CD14-positive monocyte (primary cell): ENCODE results near the gene ELF5. TPM values are rescaled to one million over a fixed set of nuclear protein-coding genes. Genes with fewer than 3 reads are reported as not detected.

Experiments used
- DNase-seq, 3 donors: peaks; one replicate each; pipeline ENCODE4 v3.0.0-alpha.2; 2011 to 2022
- H2AFZ ChIP-seq: 2 replicates; pipeline ENCODE4 v1.6.0; 2012; ENCODE audit warnings: mild to moderate bottlenecking, low read depth, low read length, inconsistent platforms; ENCODE audit not compliant: insufficient read depth, poor library complexity, severe bottlenecking
- H3K27ac ChIP-seq, 2 donors: 1 replicate in 1 of 2; 2 replicates in 1 of 2; pipeline ENCODE4 v1.5.1; 2012 to 2013; ENCODE audit warnings: low read length in 2 of 2, control low read depth in 1 of 2, inconsistent platforms in 1 of 2, low read depth in 1 of 2, mild to moderate bottlenecking in 1 of 2
- H3K27me3 ChIP-seq, 2 donors: one replicate each; pipeline versions ENCODE4 v1.6.0 to v1.6.1; 2011 to 2013; ENCODE audit warnings: low read length in 2 of 2; ENCODE audit not compliant: control insufficient read depth in 2 of 2, insufficient read depth in 2 of 2
- H3K36me3 ChIP-seq, 2 donors: replicated peaks in 1 of 2; 1 replicate in 1 of 2; 2 replicates in 1 of 2; pipeline versions ENCODE4 v1.5.1 to v1.6.1; 2012 to 2013; ENCODE audit warnings: low read length in 2 of 2, control low read depth in 1 of 2, inconsistent platforms in 1 of 2, mild to moderate bottlenecking in 1 of 2; ENCODE audit not compliant: insufficient read depth in 2 of 2, control insufficient read depth in 1 of 2
- H3K4me1 ChIP-seq, 2 donors: 1 replicate in 1 of 2; 2 replicates in 1 of 2; pipeline versions ENCODE4 v1.5.1 to v1.6.1; 2012 to 2013; ENCODE audit warnings: low read length in 2 of 2, control low read depth in 1 of 2, inconsistent platforms in 1 of 2, mild to moderate bottlenecking in 1 of 2, moderate library complexity in 1 of 2; ENCODE audit not compliant: insufficient read depth in 2 of 2, control insufficient read depth in 1 of 2
- H3K4me2 ChIP-seq: replicated peaks from 2 replicates; pipeline ENCODE3; 2012; ENCODE audit warnings: low read length, moderate library complexity, mild to moderate bottlenecking; ENCODE audit not compliant: poor library complexity, severe bottlenecking; ENCODE audit errors: extremely low read depth
- H3K4me3 ChIP-seq, 3 experiments: fragments of 200-600 bp in 1 of 3; sonication (generic) in 1 of 3; replicated peaks in 1 of 3; 1 replicate in 2 of 3; 2 replicates in 1 of 3; pipeline ENCODE4 v1.5.1; 2011 to 2013; ENCODE audit warnings: low read length in 3 of 3, mild to moderate bottlenecking in 3 of 3, control low read depth in 2 of 3, low read depth in 2 of 3, inconsistent platforms in 1 of 3, moderate library complexity in 1 of 3
- H3K79me2 ChIP-seq: 2 replicates; pipeline ENCODE4 v1.6.0; 2012; ENCODE audit warnings: mild to moderate bottlenecking, control low read depth, inconsistent platforms, low read length, moderate library complexity; ENCODE audit not compliant: insufficient read depth
- H3K9ac ChIP-seq: 2 replicates; pipeline ENCODE4 v1.6.0; 2017; ENCODE audit warnings: low read length, mild to moderate bottlenecking; ENCODE audit not compliant: insufficient read depth, poor library complexity, severe bottlenecking
- H3K9me3 ChIP-seq, 2 donors: replicated peaks in 1 of 2; 1 replicate in 1 of 2; 2 replicates in 1 of 2; pipeline versions ENCODE4 v1.5.1 to v1.6.1; 2012 to 2013; ENCODE audit warnings: low read length in 2 of 2, control low read depth in 1 of 2; ENCODE audit not compliant: control insufficient read depth in 1 of 2, insufficient read depth in 1 of 2
- H4K20me1 ChIP-seq: 2 replicates; pipeline ENCODE4 v1.6.0; 2012; ENCODE audit warnings: mild to moderate bottlenecking, low read length, control low read depth, moderate library complexity; ENCODE audit not compliant: insufficient read depth
- H3K27ac Mint-ChIP-seq, 7 donors: one replicate each; pipeline ENCODE4 v1.8.0; 2020; ENCODE audit warnings: mild to moderate bottlenecking in 7 of 7, mixed read lengths in 7 of 7, moderate library complexity in 6 of 7, inconsistent platforms in 2 of 7
- H3K27me3 Mint-ChIP-seq, 3 donors: one replicate each; pipeline ENCODE4 v1.8.0; 2021 to 2022; ENCODE audit warnings: low read depth in 3 of 3, mild to moderate bottlenecking in 3 of 3, mixed read lengths in 3 of 3, moderate library complexity in 3 of 3, inconsistent platforms in 1 of 3
- H3K36me3 Mint-ChIP-seq, 2 donors: one replicate each; pipeline ENCODE4 v1.8.0; 2020; ENCODE audit warnings: mixed read lengths in 2 of 2, inconsistent platforms in 1 of 2, mild to moderate bottlenecking in 1 of 2
- H3K4me1 Mint-ChIP-seq: one replicate; pipeline ENCODE4 v1.8.0; 2020; ENCODE audit warnings: mild to moderate bottlenecking, mixed read lengths
- H3K4me3 Mint-ChIP-seq, 2 donors: one replicate each; pipeline ENCODE4 v1.8.0; 2020; ENCODE audit warnings: mild to moderate bottlenecking in 2 of 2, mixed read lengths in 2 of 2, moderate library complexity in 1 of 2
- H3K9me3 Mint-ChIP-seq, 7 donors: one replicate each; pipeline ENCODE4 v1.8.0; 2020 to 2022; ENCODE audit warnings: mixed read lengths in 7 of 7, mild to moderate bottlenecking in 6 of 7, moderate library complexity in 6 of 7, inconsistent platforms in 2 of 7
- CTCF ChIP-seq: fragments of 200-600 bp; IDR thresholded peaks from one replicate; pipeline ENCODE4 v1.8.0; 2022; ENCODE audit warnings: antibody characterized with exemption, mild to moderate bottlenecking
- WGBS: methylation state at CpG from one replicate; pipeline ENCODE4 v1.1.5; 2013; ENCODE audit warnings: missing lambda C conversion rate; ENCODE audit not compliant: insufficient coverage; 5-methylcytosine and 5-hydroxymethylcytosine counted together
- intact Hi-C, 2 donors: fragments of 100-400 bp; cut with micrococcal nuclease; formaldehyde crosslinking; loops; one replicate each; pipeline versions ENCODE4 v1.15.0 to v1.15.1; 2023
- polyA plus RNA-seq, 3 donors: library from polyadenylated mRNA; depleted of rRNA in 1 of 3; unstranded in 2 of 3; stranded (reverse) in 1 of 3; fragments of 300-500 nt in 2 of 3; fragments of >200 nt in 1 of 3; fragmentation: Illumina TruSeq in 2 of 3; gene quantifications; 1 replicate in 2 of 3; 2 replicates in 1 of 3; pipeline ENCODE4 v1.2.3, GENCODE V29; 2012 to 2021

Gene ELF5
- polyA plus RNA-seq, 3 donors: 0.27 TPM; not detected in 2

GRCh38 chr11:34475656-34476055, 37.9 kb downstream of the ELF5 start:
- peaks cover 38 to 39% of the 10 kb centered on the region in 2 donors for H3K36me3 ChIP-seq
- H4K20me1 ChIP-seq: no peaks in the 10 kb centered on the region
- no peak overlapping the region for H3K27ac ChIP-seq
- 80% methylated on average over 1 of the region's 3 CpGs for WGBS
- Mint-ChIP-seq H3K4me1 (peaks cover 5% of the 10 kb centered on the region), H3K9me3 (no peaks in the 10 kb centered on the region), H3K4me3 (no peak overlapping the region), H3K36me3 (peaks cover 40 to 45% of the 10 kb centered on the region in 2 donors), H3K27me3 (peaks cover 0 to 7% (median 1%) of the 10 kb centered on the region in 3 donors), H3K27ac (peak overlapping the region in 1 of 7 donors; percentile 9)
- DNase-seq: no peak
- no peak overlapping the region for H3K4me2 ChIP-seq
- no peak overlapping the region for H3K4me3 ChIP-seq
- H3K9ac ChIP-seq: no peak overlapping the region
- TF ChIP-seq CTCF: no peak
- H3K4me1 ChIP-seq: no peaks in the 10 kb centered on the region
- no peaks in the 10 kb centered on the region for H3K79me2 ChIP-seq
- intact Hi-C loops: no loop called here
- H3K9me3 ChIP-seq: no peaks in the 10 kb centered on the region
- H2AFZ ChIP-seq: no peak overlapping the region
- no peaks in the 10 kb centered on the region for H3K27me3 ChIP-seq

GRCh38 chr11:34473603-34474169, 39.9 kb downstream of the ELF5 start:
- Mint-ChIP-seq H3K27me3 (peaks cover 0 to 7% (median 0%) of the 10 kb centered on the region in 3 donors), H3K4me1 (peaks cover 5% of the 10 kb centered on the region), H3K4me3 (no peak overlapping the region), H3K9me3 (no peaks in the 10 kb centered on the region), H3K27ac (peak overlapping the region in 4 of 7 donors; percentile 25 to 78 (median 52)), H3K36me3 (peaks cover 58 to 64% of the 10 kb centered on the region in 2 donors)
- intact Hi-C loops: no loop called here
- 100% methylated on average over 1 of the region's 4 CpGs for WGBS
- Histone ChIP-seq H4K20me1 (peaks cover 9% of the 10 kb centered on the region), H2AFZ (no peak overlapping the region), H3K4me3 (no peak overlapping the region), H3K9ac (no peak overlapping the region), H3K9me3 (no peaks in the 10 kb centered on the region), H3K4me1 (no peaks in the 10 kb centered on the region), H3K36me3 (peaks cover 57 to 59% of the 10 kb centered on the region in 2 donors), H3K27me3 (no peaks in the 10 kb centered on the region), H3K27ac (no peak overlapping the region), H3K4me2 (no peak overlapping the region), H3K79me2 (peaks cover 5% of the 10 kb centered on the region)
- TF ChIP-seq CTCF: no peak
- no peak for DNase-seq
